Suprapubic skin (tissue), 4 donors: ENCODE measurements around the gene MPLKIP. TPM values are rescaled to one million over a fixed set of nuclear protein-coding genes. Genes with fewer than 3 reads are reported as not detected.
"Not testable (repeated sequence)": the region's sequence is repeated elsewhere in the genome, so short reads cannot be mapped to it uniquely, and the experiment has no call there.

Experiments used
- DNase-seq, 2 donors: peaks; one replicate each; pipeline ENCODE4 v3.0.0-alpha.2; 2019; ENCODE audit warnings: low spot score in 2 of 2
- H3K27ac ChIP-seq: fragments of 200-600 bp; sonication (generic); one replicate; pipeline ENCODE4 v1.5.1; 2019
- H3K27me3 ChIP-seq: fragments of 200-600 bp; sonication (generic); one replicate; pipeline ENCODE4 v1.5.1; 2019
- H3K36me3 ChIP-seq: fragments of 200-600 bp; sonication (generic); one replicate; pipeline ENCODE4 v1.5.1; 2019
- H3K4me1 ChIP-seq: fragments of 200-600 bp; sonication (generic); one replicate; pipeline ENCODE4 v1.5.1; 2019
- H3K4me3 ChIP-seq: fragments of 200-600 bp; sonication (generic); one replicate; pipeline ENCODE4 v1.5.1; 2019; ENCODE audit warnings: mild to moderate bottlenecking
- H3K9me3 ChIP-seq: fragments of 200-600 bp; sonication (generic); one replicate; pipeline ENCODE4 v1.5.1; 2019
- CTCF ChIP-seq, 2 donors: fragments of 200-600 bp in 1 of 2; fragments of 450-650 bp in 1 of 2; sonication (generic) in 1 of 2; IDR thresholded peaks; one replicate each; pipeline ENCODE4 v1.5.1; 2016 to 2019; ENCODE audit warnings: antibody characterized with exemption in 2 of 2, mild to moderate bottlenecking in 1 of 2, moderate library complexity in 1 of 2
- EP300 ChIP-seq: sonication (generic); formaldehyde crosslinking; IDR thresholded peaks from one replicate; pipeline ENCODE4 v1.6.1; 2017; ENCODE audit warnings: antibody characterized with exemption
- POLR2A ChIP-seq, 2 donors: fragments of 450-650 bp; IDR thresholded peaks; one replicate each; pipeline ENCODE4 v1.6.1; 2017; ENCODE audit warnings: antibody characterized with exemption in 2 of 2, mild to moderate bottlenecking in 2 of 2, moderate library complexity in 2 of 2
- POLR2AphosphoS5 ChIP-seq, 3 donors: sonication (generic); formaldehyde crosslinking; IDR thresholded peaks; one replicate each; pipeline ENCODE4 v1.6.1; 2017; ENCODE audit warnings: antibody characterized with exemption in 3 of 3
- WGBS: methylation state at CpG from one replicate; pipeline ENCODE4 v1.1.5; 2018; 5-methylcytosine and 5-hydroxymethylcytosine counted together
- total RNA-seq, 4 donors: library from RNA; depleted of rRNA; stranded (reverse); fragments of >200 nt; gene quantifications; one replicate each; pipeline ENCODE4 v1.1.0, GENCODE V29; 2016

The MPLKIP gene
- total RNA-seq, 4 donors from 2014 or later: 24.7 to 44.8 (median 29.9) TPM

GRCh38 chr7:40147371-40148246 lies 13.2 kb upstream of the MPLKIP start:
- Histone ChIP-seq H3K4me1 (no peaks in the 10 kb centered on the region), H3K9me3 (no peaks in the 10 kb centered on the region), H3K4me3 (no peak overlapping the region), H3K27ac (no peak overlapping the region), H3K27me3 (no peaks in the 10 kb centered on the region), H3K36me3 (no peaks in the 10 kb centered on the region)
- WGBS: 87% methylated on average over 19 of the region's 19 CpGs
- DNase-seq: no peak
- TF ChIP-seq POLR2A (IDR thresholded peaks at IDR 0.05) (no peak), CTCF (IDR thresholded peaks at IDR 0.05) (no peak), POLR2AphosphoS5 (IDR thresholded peaks at IDR 0.05) (no peak), EP300 (no peak)

- not testable (repeated sequence) for H3K27me3 ChIP-seq, DNase-seq, H3K9me3 ChIP-seq, H3K4me3 ChIP-seq, H3K4me1 ChIP-seq, H3K36me3 ChIP-seq, H3K27ac ChIP-seq
- 75% methylated on average over 3 of the region's 3 CpGs for WGBS
These were observed 11.2 kb upstream of the MPLKIP start for GRCh38 chr7:40145596-40146130.

- H3K4me1 ChIP-seq, H3K36me3 ChIP-seq, DNase-seq, H3K27ac ChIP-seq, H3K9me3 ChIP-seq, H3K27me3 ChIP-seq, H3K4me3 ChIP-seq: not testable (repeated sequence)
- WGBS: 72% methylated on average over 5 of the region's 5 CpGs
These were observed 7.5 kb upstream of the MPLKIP start for GRCh38 chr7:40141916-40142315.

GRCh38 chr7:40139891-40140290 lies 5.5 kb upstream of the MPLKIP start:
- DNase-seq, H3K27me3 ChIP-seq, H3K4me3 ChIP-seq, H3K9me3 ChIP-seq, H3K4me1 ChIP-seq, H3K27ac ChIP-seq, H3K36me3 ChIP-seq: not testable (repeated sequence)
- 93% methylated on average over 13 of the region's 13 CpGs for WGBS

GRCh38 chr7:40138973-40139372 lies 4.6 kb upstream of the MPLKIP start:
- Histone ChIP-seq H3K9me3 (no peaks in the 10 kb centered on the region), H3K27me3 (no peaks in the 10 kb centered on the region), H3K4me1 (peaks cover 9% of the 10 kb centered on the region), H3K27ac (no peak overlapping the region), H3K4me3 (no peak overlapping the region), H3K36me3 (no peaks in the 10 kb centered on the region)
- no peak for DNase-seq
- 95% methylated on average over 5 of the region's 5 CpGs for WGBS
- TF ChIP-seq EP300 (no peak), POLR2A (IDR thresholded peaks at IDR 0.05) (no peak), POLR2AphosphoS5 (IDR thresholded peaks at IDR 0.05) (no peak), CTCF (IDR thresholded peaks at IDR 0.05) (no peak)

GRCh38 chr7:40137563-40137962 lies 3.1 kb upstream of the MPLKIP start:
- DNase-seq: no peak
- no peak overlapping the region for H3K27ac ChIP-seq
- 95% methylated on average over 2 of the region's 2 CpGs for WGBS
- no peaks in the 10 kb centered on the region for H3K9me3 ChIP-seq
- no peak overlapping the region for H3K4me3 ChIP-seq
- TF ChIP-seq POLR2AphosphoS5 (IDR thresholded peaks at IDR 0.05) (no peak), POLR2A (IDR thresholded peaks at IDR 0.05) (no peak), EP300 (no peak), CTCF (IDR thresholded peaks at IDR 0.05) (no peak)
- H3K4me1 ChIP-seq: peaks cover 20% of the 10 kb centered on the region
- H3K27me3 ChIP-seq: no peaks in the 10 kb centered on the region
- H3K36me3 ChIP-seq: no peaks in the 10 kb centered on the region

- H3K27me3 ChIP-seq: no peaks in the 10 kb centered on the region
- WGBS: 6% methylated on average over 13 of the region's 17 CpGs
- DNase-seq: no peak
- no peaks in the 10 kb centered on the region for H3K36me3 ChIP-seq
- H3K9me3 ChIP-seq: no peaks in the 10 kb centered on the region
- peaks cover 32% of the 10 kb centered on the region for H3K4me1 ChIP-seq
- peak overlapping the region; percentile 97 for H3K4me3 ChIP-seq
- H3K27ac ChIP-seq: peak overlapping the region; percentile 95
- no peak for TF ChIP-seq CTCF (IDR thresholded peaks at IDR 0.05)
- no peak for TF ChIP-seq POLR2AphosphoS5 (IDR thresholded peaks at IDR 0.05)
- no peak for TF ChIP-seq POLR2A (IDR thresholded peaks at IDR 0.05)
- no peak for TF ChIP-seq EP300
These were observed 842 bp upstream of the MPLKIP start for GRCh38 chr7:40135317-40135610.
